COLO668 (cell line): ENCODE data around the gene CLHC1.
"Not testable (repeated sequence)": the region's sequence is repeated elsewhere in the genome, so short reads cannot be mapped to it uniquely, and the experiment has no call there.

Source experiments
- DNase-seq: peaks from one replicate; lab custom pipeline; 2025; ENCODE audit not compliant: unreplicated experiment; lab: John Stamatoyannopoulos, UW

CLHC1 gene

GRCh38 chr2:55232863-55233657 is 967 bp upstream of the CLHC1 start:
- peak; percentile 43 for DNase-seq

- DNase-seq: no peak
These were observed 478 bp downstream of the CLHC1 start for GRCh38 chr2:55231546-55232083.

- DNase-seq: no peak
These were observed 1.5 kb downstream of the CLHC1 start for GRCh38 chr2:55230551-55230950.

GRCh38 chr2:55229221-55229620 is 2.9 kb downstream of the CLHC1 start:
- no peak for DNase-seq

GRCh38 chr2:55228226-55228563 is 3.9 kb downstream of the CLHC1 start:
- no peak for DNase-seq

GRCh38 chr2:55227437-55228225 is 4.5 kb downstream of the CLHC1 start:
- DNase-seq: not testable (repeated sequence)

GRCh38 chr2:55225481-55226020 is 6.5 kb downstream of the CLHC1 start:
- no peak for DNase-seq

GRCh38 chr2:55224761-55225261 is 7.3 kb downstream of the CLHC1 start:
- no peak for DNase-seq

- no peak for DNase-seq
These were observed 7.9 kb downstream of the CLHC1 start for GRCh38 chr2:55223958-55224760.

GRCh38 chr2:55213822-55214221 is 18.3 kb downstream of the CLHC1 start:
- DNase-seq: no peak

- no peak for DNase-seq
These were observed 27.1 kb downstream of the CLHC1 start for GRCh38 chr2:55204950-55205349.

GRCh38 chr2:55204536-55204935 is 27.6 kb downstream of the CLHC1 start:
- DNase-seq: no peak

- no peak for DNase-seq
These were observed 31.7 kb downstream of the CLHC1 start for GRCh38 chr2:55200416-55200815.

GRCh38 chr2:55196526-55196925 is 35.6 kb downstream of the CLHC1 start:
- no peak for DNase-seq

- not testable (repeated sequence) for DNase-seq
These were observed 40.2 kb downstream of the CLHC1 start for GRCh38 chr2:55191888-55192287.

GRCh38 chr2:55186837-55187236 is 45.3 kb downstream of the CLHC1 start:
- not testable (repeated sequence) for DNase-seq

GRCh38 chr2:55180374-55180773 is 51.7 kb downstream of the CLHC1 start:
- no peak for DNase-seq

- no peak for DNase-seq
These were observed 56.0 kb downstream of the CLHC1 start for GRCh38 chr2:55176094-55176415.

GRCh38 chr2:55175254-55176093 is 56.6 kb downstream of the CLHC1 start:
- no peak for DNase-seq

GRCh38 chr2:55173438-55174054 is 58.5 kb downstream of the CLHC1 start:
- DNase-seq: no peak
